HepG2 (cell line): ENCODE data around the gene C14orf180. TPM values are rescaled to one million over a fixed set of nuclear protein-coding genes. Genes with fewer than 3 reads are reported as not detected.

Source experiments
- ATAC-seq: fragments of 200-7000 bp; cut with Tn5 transposase; 3 replicates; pipeline ENCODE4 v1.9.1; 2020; ENCODE audit warnings: mild to moderate bottlenecking, moderate library complexity
- BruUV-seq: library from RNA; stranded (reverse); fragments of 400-500 nt; replicated peaks from 2 replicates; lab custom pipeline; 2021; lab: Mats Ljungman, UMichigan
- CTCF ChIA-PET: fragments of 300-600 bp; formaldehyde crosslinking; extraction: SDS; loops from one replicate; lab custom pipeline; 2021; ENCODE audit warnings: low total read pairs, inconsistent platforms, low intra/inter-chr PET ratio; lab: Yijun Ruan, JAX
- POLR2A ChIA-PET: fragments of 350-600 bp; sonication (Branson Sonifier 250); formaldehyde crosslinking; loops from one replicate; lab custom pipeline; 2020; ENCODE audit warnings: antibody characterized with exemption, inconsistent platforms; lab: Yijun Ruan, JAX
- DNase-seq: peaks from one replicate; pipeline ENCODE4 v3.0.0-alpha.2; 2015; ENCODE audit warnings: low spot score
- FAIRE-seq: peaks from 3 replicates; lab custom pipeline; 2011; peaks lifted over from hg19 to GRCh38; lab: Jason Lieb, UNC
- H2AFZ ChIP-seq: one replicate; pipeline ENCODE4 v1.6.1; 2011; ENCODE audit warnings: low read length, inconsistent platforms
- H3K27ac ChIP-seq: fragments of 300-600 bp; 3 replicates; pipeline ENCODE4 v1.8.0; 2011; ENCODE audit warnings: mixed run types, mild to moderate bottlenecking, mixed read lengths, low read length, inconsistent platforms; ENCODE audit not compliant: insufficient read depth; ENCODE audit errors: extremely low read length
- H3K27me3 ChIP-seq, 2 experiments: fragments of 200-600 bp in 1 of 2; 2 replicates in 1 of 2; 3 replicates in 1 of 2; pipeline versions ENCODE4 v1.6.0 to v1.8.0; 2011; ENCODE audit warnings: low read length in 2 of 2, mild to moderate bottlenecking in 2 of 2, moderate library complexity in 2 of 2, inconsistent platforms in 1 of 2; ENCODE audit not compliant: insufficient read depth in 2 of 2, control insufficient read depth in 1 of 2
- H3K36me3 ChIP-seq, 2 experiments: fragments of 200-600 bp in 1 of 2; replicated peaks in 1 of 2; 2 replicates in 1 of 2; 3 replicates in 1 of 2; pipeline versions ENCODE4 v1.5.1 to v1.8.0; 2011; ENCODE audit warnings: low read length in 2 of 2, inconsistent platforms in 1 of 2; ENCODE audit not compliant: insufficient read depth in 2 of 2, control insufficient read depth in 1 of 2
- H3K4me1 ChIP-seq: 2 replicates; pipeline ENCODE4 v1.5.1; 2012; ENCODE audit warnings: low read length, inconsistent platforms; ENCODE audit not compliant: insufficient read depth
- H3K4me2 ChIP-seq: 2 replicates; pipeline ENCODE4 v1.6.0; 2011; ENCODE audit warnings: low read depth, low read length, inconsistent platforms
- H3K4me3 ChIP-seq, 3 experiments: fragments of 200-600 bp in 1 of 3; sonication (generic), shearing (Covaris generic) in 1 of 3; replicated peaks in 1 of 3; 2 replicates each; pipeline ENCODE4 v1.5.1; 2011 to 2016; ENCODE audit warnings: low read length in 3 of 3, inconsistent platforms in 2 of 3, low read depth in 2 of 3, mild to moderate bottlenecking in 2 of 3, control low read depth in 1 of 3, mixed read lengths in 1 of 3; ENCODE audit not compliant: insufficient read depth in 1 of 3
- H3K79me2 ChIP-seq: one replicate; pipeline ENCODE4 v1.6.1; 2011; ENCODE audit warnings: low read length, inconsistent platforms; ENCODE audit not compliant: insufficient read depth
- H3K9ac ChIP-seq: 2 replicates; pipeline ENCODE4 v1.6.0; 2011; ENCODE audit warnings: mild to moderate bottlenecking, low read depth, low read length, inconsistent platforms; ENCODE audit not compliant: insufficient read depth
- H3K9me3 ChIP-seq: 2 replicates; pipeline ENCODE4 v1.5.1; 2012; ENCODE audit warnings: mild to moderate bottlenecking, low read length
- H4K20me1 ChIP-seq: 2 replicates; pipeline ENCODE4 v1.6.0; 2011; ENCODE audit warnings: inconsistent platforms, mild to moderate bottlenecking, low read length, moderate library complexity; ENCODE audit not compliant: insufficient read depth
- TFAP4 ChIP-seq: sonication (generic); IDR thresholded peaks from 2 replicates; pipeline ENCODE4 v1.6.1; 2016; ENCODE audit warnings: low read depth, borderline replicate concordance
- TRIM24 ChIP-seq: sonication (generic); formaldehyde crosslinking; IDR thresholded peaks from 2 replicates; pipeline ENCODE4 v1.8.0; 2022; ENCODE audit warnings: mild to moderate bottlenecking, missing genetic modification reagents
- WGBS: methylation state at CpG from one replicate; pipeline ENCODE4 v1.1.6; 2017; ENCODE audit warnings: low lambda C conversion rate; 5-methylcytosine and 5-hydroxymethylcytosine counted together
- in situ Hi-C: cut with HindIII; loops from 2 replicates; pipeline ENCODE4 v1.10.0; 2017; ENCODE audit warnings: low pct_unique_long_range_greater_than_20kb; ENCODE audit not compliant: extremely low pct_ligation_motif_present
- intact Hi-C: fragments of 100-400 bp; cut with micrococcal nuclease; formaldehyde crosslinking; loops from one replicate; pipeline ENCODE4 v1.10.0; 2022; ENCODE audit not compliant: unreplicated experiment
- polyA plus RNA-seq, 8 experiments: library from polyadenylated mRNA; depleted of rRNA in 3 of 8; stranded (reverse) in 7 of 8; unstranded in 1 of 8; fragments of >200 nt; fragmentation: Illumina TruSeq in 4 of 8; extraction: Trizol in 4 of 8; gene quantifications; 2 replicates each; pipeline versions ENCODE4 v1.2.1 to v1.2.3, GENCODE V29; 2011 to 2016; ENCODE audit warnings: low read depth in 4 of 8, missing spikeins in 1 of 8, mixed read lengths in 1 of 8; ENCODE audit not compliant: insufficient read depth in 1 of 8
- total RNA-seq, 5 experiments: library from RNA; depleted of rRNA; stranded (reverse); fragments of >200 nt; fragmentation: Illumina TruSeq; extraction: Trizol; gene quantifications; 2 replicates each; pipeline ENCODE4 v1.2.3, GENCODE V29; 2016; ENCODE audit warnings: low read depth in 1 of 5
- TF ChIP-seq, protein P1 (sequence below): sonication (generic); formaldehyde crosslinking; IDR thresholded peaks from 2 replicates; pipeline ENCODE4 v1.4.0; 2020; ENCODE audit warnings: missing genetic modification reagents

The C14orf180 gene
- total and polyA plus RNA-seq, 2 of the 13 experiments (the other 11 are each of a cell fraction or from before 2014, with no cell fraction given) = not detected

DNA sequence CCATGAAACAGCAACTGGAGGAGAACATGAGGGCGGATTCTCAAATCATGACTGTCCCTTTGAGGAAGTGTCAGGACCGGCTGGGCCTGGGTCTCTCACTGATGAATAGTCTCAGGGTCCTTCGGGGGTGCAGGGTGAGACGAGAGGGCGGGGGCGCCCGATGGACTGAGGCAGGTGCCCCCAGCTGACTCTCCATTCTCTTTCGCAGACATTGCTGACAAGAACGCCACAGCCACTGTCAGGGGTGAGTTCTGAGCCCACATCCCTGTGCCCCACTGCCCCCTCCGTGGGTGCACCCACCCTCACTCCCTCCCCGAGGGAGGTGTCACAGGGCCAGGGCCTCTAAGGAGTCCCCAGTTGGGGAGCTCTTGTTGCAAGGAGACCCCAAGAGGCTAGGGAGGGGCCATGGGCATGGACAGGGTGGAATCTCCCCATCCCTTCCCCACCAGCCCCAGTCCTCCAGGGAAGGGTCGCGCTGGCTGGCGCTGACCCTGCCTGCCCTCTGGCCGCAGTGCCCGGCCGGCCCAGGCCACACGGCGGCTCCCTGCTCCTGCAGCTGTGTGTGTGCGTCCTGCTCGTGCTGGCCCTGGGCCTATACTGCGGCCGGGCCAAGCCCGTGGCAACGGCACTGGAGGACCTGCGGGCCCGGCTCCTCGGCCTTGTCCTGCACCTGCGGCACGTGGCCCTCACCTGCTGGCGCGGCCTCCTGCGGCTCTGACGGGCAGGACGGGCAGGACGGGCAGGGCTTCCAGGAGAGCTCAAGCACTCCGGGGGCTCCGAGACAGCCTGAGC is 8.7 kb downstream of the C14orf180 start:
- Histone ChIP-seq H3K4me2 (no peak overlapping the region), H3K9ac (no peak overlapping the region), H3K79me2 (no peaks in the 10 kb centered on the region), H3K9me3 (no peaks in the 10 kb centered on the region), H3K4me3 (no peak overlapping the region), H3K36me3 (no peaks in the 10 kb centered on the region), H4K20me1 (no peaks in the 10 kb centered on the region), H3K27ac (no peak overlapping the region), H3K4me1 (no peaks in the 10 kb centered on the region), H3K27me3 (peaks cover 23 to 89% of the 10 kb centered on the region in 2 experiments; a peak in 4 of 5 replicates), H2AFZ (no peak overlapping the region)
- POLR2A ChIA-PET = no interaction called here
- FAIRE-seq (no peak), DNase-seq (no peak), ATAC-seq (no peak)
- intact Hi-C loops (no loop called here), in situ Hi-C loops (no loop called here)
- WGBS = 80% methylated on average over 1 of the region's 38 CpGs
- CTCF ChIA-PET = no interaction called here
- BruUV-seq = no TSS peak
- TF ChIP-seq TRIM24 (CRISPR knock-in tag) = no peak
- no peak for TF ChIP-seq TFAP4
- TF ChIP-seq, protein P1, sequence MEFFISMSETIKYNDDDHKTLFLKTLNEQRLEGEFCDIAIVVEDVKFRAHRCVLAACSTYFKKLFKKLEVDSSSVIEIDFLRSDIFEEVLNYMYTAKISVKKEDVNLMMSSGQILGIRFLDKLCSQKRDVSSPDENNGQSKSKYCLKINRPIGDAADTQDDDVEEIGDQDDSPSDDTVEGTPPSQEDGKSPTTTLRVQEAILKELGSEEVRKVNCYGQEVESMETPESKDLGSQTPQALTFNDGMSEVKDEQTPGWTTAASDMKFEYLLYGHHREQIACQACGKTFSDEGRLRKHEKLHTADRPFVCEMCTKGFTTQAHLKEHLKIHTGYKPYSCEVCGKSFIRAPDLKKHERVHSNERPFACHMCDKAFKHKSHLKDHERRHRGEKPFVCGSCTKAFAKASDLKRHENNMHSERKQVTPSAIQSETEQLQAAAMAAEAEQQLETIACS (CRISPR knock-in tag) = no peak
